H1 (cell line): ENCODE measurements around the gene ASCC3. TPM values are rescaled to one million over a fixed set of nuclear protein-coding genes. Genes with fewer than 3 reads are reported as not detected.

ENCODE experiments used
- CEBPB ChIP-seq: IDR thresholded peaks from 2 replicates; pipeline ENCODE4 v1.6.1; 2012; ENCODE audit warnings: low read depth, low read length
- CHD1 ChIP-seq: IDR thresholded peaks from 2 replicates; pipeline ENCODE4 v1.6.1; 2012; ENCODE audit warnings: low read depth, low read length, improper control_type of control experiment
- EP300 ChIP-seq, 2 experiments: IDR thresholded peaks; 1 replicate in 1 of 2; 2 replicates in 1 of 2; pipeline ENCODE4 v1.6.1; 2011 to 2012; ENCODE audit warnings: low read depth in 2 of 2, low read length in 2 of 2, mild to moderate bottlenecking in 2 of 2, borderline replicate concordance in 1 of 2, inconsistent platforms in 1 of 2, moderate library complexity in 1 of 2
- HDAC2 ChIP-seq, 2 experiments: fragments of 300-600 bp in 1 of 2; sonication (generic) in 1 of 2; IDR thresholded peaks; 2 replicates each; pipeline ENCODE4 v1.6.1; 2011 to 2012; ENCODE audit warnings: low read depth in 2 of 2, low read length in 2 of 2, mild to moderate bottlenecking in 2 of 2, moderate library complexity in 2 of 2, borderline replicate concordance in 1 of 2, inconsistent platforms in 1 of 2
- JUN ChIP-seq: IDR thresholded peaks from 2 replicates; pipeline ENCODE4 v1.6.1; 2011; ENCODE audit warnings: low read depth, mild to moderate bottlenecking, improper control_type of control experiment, low read length
- NANOG ChIP-seq: IDR thresholded peaks from 2 replicates; pipeline ENCODE4 v1.6.1; 2011; ENCODE audit warnings: low read length, low read depth, mild to moderate bottlenecking, inconsistent platforms; ENCODE audit not compliant: insufficient read depth, poor library complexity, severe bottlenecking
- POLR2A ChIP-seq, 2 experiments: IDR thresholded peaks; 1 replicate in 1 of 2; 2 replicates in 1 of 2; pipeline ENCODE4 v1.6.1; 2011; ENCODE audit warnings: low read depth in 2 of 2, low read length in 2 of 2, mild to moderate bottlenecking in 2 of 2; ENCODE audit errors: control extremely low read depth in 1 of 2
- SAP30 ChIP-seq: fragments of 300-600 bp; sonication (generic); IDR thresholded peaks from 2 replicates; pipeline ENCODE4 v1.7.1; 2012; ENCODE audit warnings: low read length, moderate library complexity, mild to moderate bottlenecking, inconsistent platforms; ENCODE audit not compliant: insufficient read depth, insufficient replicate concordance
- SIX5 ChIP-seq: IDR thresholded peaks from 2 replicates; pipeline ENCODE4 v1.6.1; 2011; ENCODE audit warnings: mild to moderate bottlenecking, low read depth, low read length
- SP1 ChIP-seq: IDR thresholded peaks from 2 replicates; pipeline ENCODE4 v1.6.1; 2011; ENCODE audit warnings: low read depth, low read length
- polyA plus RNA-seq, 7 experiments: library from polyadenylated mRNA; depleted of rRNA in 3 of 7; stranded (reverse) in 5 of 7; unstranded in 2 of 7; fragments of >200 nt in 5 of 7; fragments of 200-250 nt in 2 of 7; gene quantifications; 1 replicate in 5 of 7; 2 replicates in 1 of 7; 4 replicates in 1 of 7; pipeline versions ENCODE4 v1.2.1 to v1.2.3, GENCODE V29; 2011 to 2013; ENCODE audit warnings: missing spikeins in 2 of 7, mixed read lengths in 2 of 7
- total RNA-seq: library from RNA; stranded (reverse); fragmentation: NEBNext Ultra II Directional; extraction: Animal tissue kit (Norgen Biotek cat#: 25700); gene quantifications from 2 replicates; pipeline ENCODE4 v1.2.1, GENCODE V29; 2021
- TF ChIP-seq, protein P1 (sequence below): fragments of 300-600 bp; sonication (generic); IDR thresholded peaks from 2 replicates; pipeline ENCODE4 v1.7.1; 2012; ENCODE audit warnings: low read length, moderate library complexity, mild to moderate bottlenecking, inconsistent platforms; ENCODE audit not compliant: insufficient replicate concordance

The ASCC3 gene
- total and polyA plus RNA-seq, 2 of the 8 experiments (the other 6 are each of a cell fraction or from before 2014, with no cell fraction given) = 37.5 to 77.8 TPM

DNA sequence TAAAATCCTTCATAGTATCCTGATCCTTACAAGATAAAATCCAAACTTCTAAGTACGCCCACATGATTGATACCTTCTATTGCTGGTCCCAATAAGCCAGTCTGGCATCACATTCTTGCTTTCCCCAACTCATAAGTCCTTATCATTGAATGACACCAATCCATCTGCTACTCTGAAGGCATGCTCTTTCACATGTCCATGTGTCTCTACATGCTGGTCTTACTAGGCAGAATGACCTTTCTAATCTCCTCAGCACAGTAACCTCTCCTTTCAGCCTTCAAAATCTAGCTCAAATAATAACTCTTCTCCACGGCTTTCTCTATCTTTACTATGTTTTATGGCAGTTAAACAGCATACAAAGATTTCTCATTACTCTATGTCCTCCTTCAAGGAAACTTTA is 71.1 kb downstream of the ASCC3 start (continued):
- TF ChIP-seq, protein P1, sequence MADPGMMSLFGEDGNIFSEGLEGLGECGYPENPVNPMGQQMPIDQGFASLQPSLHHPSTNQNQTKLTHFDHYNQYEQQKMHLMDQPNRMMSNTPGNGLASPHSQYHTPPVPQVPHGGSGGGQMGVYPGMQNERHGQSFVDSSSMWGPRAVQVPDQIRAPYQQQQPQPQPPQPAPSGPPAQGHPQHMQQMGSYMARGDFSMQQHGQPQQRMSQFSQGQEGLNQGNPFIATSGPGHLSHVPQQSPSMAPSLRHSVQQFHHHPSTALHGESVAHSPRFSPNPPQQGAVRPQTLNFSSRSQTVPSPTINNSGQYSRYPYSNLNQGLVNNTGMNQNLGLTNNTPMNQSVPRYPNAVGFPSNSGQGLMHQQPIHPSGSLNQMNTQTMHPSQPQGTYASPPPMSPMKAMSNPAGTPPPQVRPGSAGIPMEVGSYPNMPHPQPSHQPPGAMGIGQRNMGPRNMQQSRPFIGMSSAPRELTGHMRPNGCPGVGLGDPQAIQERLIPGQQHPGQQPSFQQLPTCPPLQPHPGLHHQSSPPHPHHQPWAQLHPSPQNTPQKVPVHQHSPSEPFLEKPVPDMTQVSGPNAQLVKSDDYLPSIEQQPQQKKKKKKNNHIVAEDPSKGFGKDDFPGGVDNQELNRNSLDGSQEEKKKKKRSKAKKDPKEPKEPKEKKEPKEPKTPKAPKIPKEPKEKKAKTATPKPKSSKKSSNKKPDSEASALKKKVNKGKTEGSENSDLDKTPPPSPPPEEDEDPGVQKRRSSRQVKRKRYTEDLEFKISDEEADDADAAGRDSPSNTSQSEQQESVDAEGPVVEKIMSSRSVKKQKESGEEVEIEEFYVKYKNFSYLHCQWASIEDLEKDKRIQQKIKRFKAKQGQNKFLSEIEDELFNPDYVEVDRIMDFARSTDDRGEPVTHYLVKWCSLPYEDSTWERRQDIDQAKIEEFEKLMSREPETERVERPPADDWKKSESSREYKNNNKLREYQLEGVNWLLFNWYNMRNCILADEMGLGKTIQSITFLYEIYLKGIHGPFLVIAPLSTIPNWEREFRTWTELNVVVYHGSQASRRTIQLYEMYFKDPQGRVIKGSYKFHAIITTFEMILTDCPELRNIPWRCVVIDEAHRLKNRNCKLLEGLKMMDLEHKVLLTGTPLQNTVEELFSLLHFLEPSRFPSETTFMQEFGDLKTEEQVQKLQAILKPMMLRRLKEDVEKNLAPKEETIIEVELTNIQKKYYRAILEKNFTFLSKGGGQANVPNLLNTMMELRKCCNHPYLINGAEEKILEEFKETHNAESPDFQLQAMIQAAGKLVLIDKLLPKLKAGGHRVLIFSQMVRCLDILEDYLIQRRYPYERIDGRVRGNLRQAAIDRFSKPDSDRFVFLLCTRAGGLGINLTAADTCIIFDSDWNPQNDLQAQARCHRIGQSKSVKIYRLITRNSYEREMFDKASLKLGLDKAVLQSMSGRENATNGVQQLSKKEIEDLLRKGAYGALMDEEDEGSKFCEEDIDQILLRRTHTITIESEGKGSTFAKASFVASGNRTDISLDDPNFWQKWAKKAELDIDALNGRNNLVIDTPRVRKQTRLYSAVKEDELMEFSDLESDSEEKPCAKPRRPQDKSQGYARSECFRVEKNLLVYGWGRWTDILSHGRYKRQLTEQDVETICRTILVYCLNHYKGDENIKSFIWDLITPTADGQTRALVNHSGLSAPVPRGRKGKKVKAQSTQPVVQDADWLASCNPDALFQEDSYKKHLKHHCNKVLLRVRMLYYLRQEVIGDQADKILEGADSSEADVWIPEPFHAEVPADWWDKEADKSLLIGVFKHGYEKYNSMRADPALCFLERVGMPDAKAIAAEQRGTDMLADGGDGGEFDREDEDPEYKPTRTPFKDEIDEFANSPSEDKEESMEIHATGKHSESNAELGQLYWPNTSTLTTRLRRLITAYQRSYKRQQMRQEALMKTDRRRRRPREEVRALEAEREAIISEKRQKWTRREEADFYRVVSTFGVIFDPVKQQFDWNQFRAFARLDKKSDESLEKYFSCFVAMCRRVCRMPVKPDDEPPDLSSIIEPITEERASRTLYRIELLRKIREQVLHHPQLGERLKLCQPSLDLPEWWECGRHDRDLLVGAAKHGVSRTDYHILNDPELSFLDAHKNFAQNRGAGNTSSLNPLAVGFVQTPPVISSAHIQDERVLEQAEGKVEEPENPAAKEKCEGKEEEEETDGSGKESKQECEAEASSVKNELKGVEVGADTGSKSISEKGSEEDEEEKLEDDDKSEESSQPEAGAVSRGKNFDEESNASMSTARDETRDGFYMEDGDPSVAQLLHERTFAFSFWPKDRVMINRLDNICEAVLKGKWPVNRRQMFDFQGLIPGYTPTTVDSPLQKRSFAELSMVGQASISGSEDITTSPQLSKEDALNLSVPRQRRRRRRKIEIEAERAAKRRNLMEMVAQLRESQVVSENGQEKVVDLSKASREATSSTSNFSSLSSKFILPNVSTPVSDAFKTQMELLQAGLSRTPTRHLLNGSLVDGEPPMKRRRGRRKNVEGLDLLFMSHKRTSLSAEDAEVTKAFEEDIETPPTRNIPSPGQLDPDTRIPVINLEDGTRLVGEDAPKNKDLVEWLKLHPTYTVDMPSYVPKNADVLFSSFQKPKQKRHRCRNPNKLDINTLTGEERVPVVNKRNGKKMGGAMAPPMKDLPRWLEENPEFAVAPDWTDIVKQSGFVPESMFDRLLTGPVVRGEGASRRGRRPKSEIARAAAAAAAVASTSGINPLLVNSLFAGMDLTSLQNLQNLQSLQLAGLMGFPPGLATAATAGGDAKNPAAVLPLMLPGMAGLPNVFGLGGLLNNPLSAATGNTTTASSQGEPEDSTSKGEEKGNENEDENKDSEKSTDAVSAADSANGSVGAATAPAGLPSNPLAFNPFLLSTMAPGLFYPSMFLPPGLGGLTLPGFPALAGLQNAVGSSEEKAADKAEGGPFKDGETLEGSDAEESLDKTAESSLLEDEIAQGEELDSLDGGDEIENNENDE = no peak
- no peak for TF ChIP-seq NANOG
- no peak for TF ChIP-seq SIX5
- no peak for TF ChIP-seq JUN
- TF ChIP-seq SAP30 = no peak
- no peak for TF ChIP-seq HDAC2 (IDR thresholded peaks at IDR 0.05; ENCODE audit: borderline replicate concordance in 1 of 2, low read depth in 2 of 2, low read length in 2 of 2)
- no peak for TF ChIP-seq CEBPB
- no peak for TF ChIP-seq CHD1
- TF ChIP-seq SP1 = no peak
- no peak for TF ChIP-seq POLR2A (IDR thresholded peaks at IDR 0.05; ENCODE audit: control extremely low read depth in 1 of 2, low read depth in 2 of 2, low read length in 2 of 2)
- TF ChIP-seq EP300 (IDR thresholded peaks at IDR 0.05; ENCODE audit: borderline replicate concordance in 1 of 2, low read depth in 2 of 2, low read length in 2 of 2) = no peak
